ENCODE measurements around the gene ASTN2.

DNA sequence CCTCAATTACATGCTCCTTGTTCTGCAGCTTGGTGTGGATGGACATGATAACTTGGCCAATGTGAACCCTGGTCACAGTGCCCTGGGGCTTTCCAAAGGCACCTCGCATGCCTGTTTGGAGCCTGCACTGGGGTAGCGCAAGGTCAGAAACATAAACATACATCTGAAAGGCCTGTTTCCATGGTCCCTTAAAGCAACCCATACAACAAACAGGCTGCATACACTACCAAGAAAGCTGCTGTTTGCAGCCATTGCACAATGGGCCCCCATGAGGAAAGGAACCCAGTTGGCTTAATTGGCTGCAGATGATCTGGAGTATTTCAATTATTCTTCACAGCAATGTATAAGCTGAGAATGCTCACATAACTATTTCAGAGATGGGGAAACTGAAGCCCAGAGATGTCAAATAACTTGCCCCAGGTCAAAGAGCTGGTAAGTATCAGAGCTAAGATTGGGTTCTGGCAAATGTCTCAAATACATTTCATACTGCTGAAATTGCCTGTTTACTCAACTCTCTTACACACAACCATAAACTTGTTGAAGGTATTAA is 233.9 kb downstream of the ASTN2 start:
- TF ChIP-seq CTCF (IDR thresholded peaks at IDR 0.05; ENCODE audit: low read depth, low read length) (no peak), POLR2A (IDR thresholded peaks at IDR 0.05; ENCODE audit: extremely low read depth, insufficient read length) (no peak)
